ENCODE results near the gene ARHGAP26.

The ARHGAP26 gene

GRCh38 chr5:142888469-142889085, 118.4 kb downstream of the ARHGAP26 start:
- H3K9ac ChIP-seq (ENCODE audit: insufficient read length, low read depth) = no peak overlapping the region
- DNase-seq (ENCODE audit: low read depth, low spot score) = no peak
- H3K9me3 ChIP-seq (ENCODE audit: insufficient read depth, low read length) = no peaks in the 10 kb centered on the region
- H3K4me3 ChIP-seq (ENCODE audit: insufficient read length, low read depth) = no peak overlapping the region
- no peaks in the 10 kb centered on the region for H3K27me3 ChIP-seq (ENCODE audit: insufficient read depth, insufficient read length)
- TF ChIP-seq ZNF274 (IDR thresholded peaks at IDR 0.05; ENCODE audit: low read depth, low read length) = no peak
- TF ChIP-seq SUZ12 (IDR thresholded peaks at IDR 0.05; ENCODE audit: extremely low read depth, insufficient read depth, insufficient read length) = no peak
- TF ChIP-seq YY1 (IDR thresholded peaks at IDR 0.05; ENCODE audit: insufficient read depth, insufficient read length) = no peak
- H3K36me3 ChIP-seq (ENCODE audit: insufficient read depth, insufficient read length, low read length) = no peaks in the 10 kb centered on the region
- no peaks in the 10 kb centered on the region for H3K4me1 ChIP-seq (ENCODE audit: insufficient read depth, insufficient read length)

DNA sequence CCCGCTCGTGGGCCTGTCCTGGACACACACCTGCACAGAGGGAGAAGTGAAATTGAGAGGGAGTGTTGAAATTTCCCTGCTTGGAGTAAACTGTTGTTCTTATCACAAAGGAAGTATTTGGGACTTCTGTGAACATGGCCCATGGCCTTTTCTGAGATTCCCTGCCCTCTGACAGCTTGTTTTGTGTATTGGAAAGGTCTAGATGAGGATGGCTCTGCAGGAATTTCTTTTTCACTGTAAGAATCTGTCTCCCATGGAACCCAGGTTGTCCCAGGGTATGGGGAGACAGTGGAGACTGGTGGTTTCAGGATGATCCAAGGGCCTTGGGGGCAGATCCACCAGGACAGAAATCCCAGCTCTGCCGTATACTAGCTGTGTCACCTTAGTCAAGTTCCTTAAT, 121.8 kb downstream of the ARHGAP26 start:
- peaks cover 6% of the 10 kb centered on the region for H3K36me3 ChIP-seq (ENCODE audit: insufficient read depth, insufficient read length, low read length)
- H3K27me3 ChIP-seq (ENCODE audit: insufficient read depth, insufficient read length) = no peaks in the 10 kb centered on the region
- no peak for DNase-seq (ENCODE audit: low read depth, low spot score)
- TF ChIP-seq ZNF274 (IDR thresholded peaks at IDR 0.05; ENCODE audit: low read depth, low read length) (no peak), YY1 (IDR thresholded peaks at IDR 0.05; ENCODE audit: insufficient read depth, insufficient read length) (no peak), SUZ12 (IDR thresholded peaks at IDR 0.05; ENCODE audit: extremely low read depth, insufficient read depth, insufficient read length) (no peak)
- no peaks in the 10 kb centered on the region for H3K9me3 ChIP-seq (ENCODE audit: insufficient read depth, low read length)
- H3K9ac ChIP-seq (ENCODE audit: insufficient read length, low read depth) = no peak overlapping the region
- H3K4me3 ChIP-seq (ENCODE audit: insufficient read length, low read depth) = no peak overlapping the region
- no peaks in the 10 kb centered on the region for H3K4me1 ChIP-seq (ENCODE audit: insufficient read depth, insufficient read length)

DNA sequence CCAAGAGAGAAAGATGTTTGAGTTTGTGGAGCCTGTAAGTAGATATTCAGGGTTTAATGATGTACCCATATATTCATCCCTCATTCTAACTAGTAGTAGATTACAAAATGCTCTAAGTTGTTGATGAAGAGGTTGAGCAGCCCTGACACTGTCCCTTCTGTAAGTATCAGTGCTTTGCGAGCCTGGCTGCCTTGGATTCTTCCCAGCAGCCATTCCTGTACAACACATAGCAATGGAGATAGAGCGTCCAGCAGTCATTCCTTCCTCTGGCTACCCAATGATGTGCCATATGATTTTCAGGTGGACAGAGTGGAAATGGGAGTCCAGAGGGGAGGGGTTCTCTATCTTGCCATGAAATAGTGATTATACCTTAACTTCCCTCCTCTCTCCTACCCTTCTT, 124.1 kb downstream of the ARHGAP26 start:
- no peaks in the 10 kb centered on the region for H3K4me1 ChIP-seq (ENCODE audit: insufficient read depth, insufficient read length)
- TF ChIP-seq YY1 (IDR thresholded peaks at IDR 0.05; ENCODE audit: insufficient read depth, insufficient read length) (no peak), SUZ12 (IDR thresholded peaks at IDR 0.05; ENCODE audit: extremely low read depth, insufficient read depth, insufficient read length) (no peak), ZNF274 (IDR thresholded peaks at IDR 0.05; ENCODE audit: low read depth, low read length) (no peak)
- H3K36me3 ChIP-seq (ENCODE audit: insufficient read depth, insufficient read length, low read length) = peaks cover 6% of the 10 kb centered on the region
- no peaks in the 10 kb centered on the region for H3K9me3 ChIP-seq (ENCODE audit: insufficient read depth, low read length)
- no peaks in the 10 kb centered on the region for H3K27me3 ChIP-seq (ENCODE audit: insufficient read depth, insufficient read length)
- H3K9ac ChIP-seq (ENCODE audit: insufficient read length, low read depth) = no peak overlapping the region
- DNase-seq (ENCODE audit: low read depth, low spot score) = no peak
- no peak overlapping the region for H3K4me3 ChIP-seq (ENCODE audit: insufficient read length, low read depth)

DNA sequence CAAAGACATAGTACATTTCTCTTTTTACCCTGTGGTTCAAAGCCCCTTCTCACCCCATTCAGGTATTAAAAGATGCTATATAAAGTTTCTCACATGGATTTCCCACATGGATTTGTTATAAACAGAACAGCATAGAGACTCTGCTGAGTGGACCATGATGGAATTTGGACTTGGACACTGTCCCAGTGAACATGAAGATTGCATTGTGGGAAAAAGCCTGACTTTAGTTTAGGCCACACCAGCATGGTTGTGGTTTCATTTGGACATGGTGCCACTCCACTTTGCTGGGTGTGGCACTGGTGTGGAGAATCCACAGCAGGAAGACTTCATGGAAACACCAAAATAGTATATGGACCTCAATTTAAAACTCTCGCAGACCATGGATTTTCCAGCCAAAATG, 124.6 kb downstream of the ARHGAP26 start:
- no peak for TF ChIP-seq ZNF274 (IDR thresholded peaks at IDR 0.05; ENCODE audit: low read depth, low read length)
- TF ChIP-seq YY1 (IDR thresholded peaks at IDR 0.05; ENCODE audit: insufficient read depth, insufficient read length) = no peak
- no peak for TF ChIP-seq SUZ12 (IDR thresholded peaks at IDR 0.05; ENCODE audit: extremely low read depth, insufficient read depth, insufficient read length)
- H3K4me1 ChIP-seq (ENCODE audit: insufficient read depth, insufficient read length) = no peaks in the 10 kb centered on the region
- DNase-seq (ENCODE audit: low read depth, low spot score) = no peak
- no peak overlapping the region for H3K4me3 ChIP-seq (ENCODE audit: insufficient read length, low read depth)
- H3K36me3 ChIP-seq (ENCODE audit: insufficient read depth, insufficient read length, low read length) = peaks cover 6% of the 10 kb centered on the region
- no peak overlapping the region for H3K9ac ChIP-seq (ENCODE audit: insufficient read length, low read depth)
- no peaks in the 10 kb centered on the region for H3K27me3 ChIP-seq (ENCODE audit: insufficient read depth, insufficient read length)
- H3K9me3 ChIP-seq (ENCODE audit: insufficient read depth, low read length) = no peaks in the 10 kb centered on the region

GRCh38 chr5:142896325-142897007, 126.3 kb downstream of the ARHGAP26 start:
- Histone ChIP-seq H3K9me3 (ENCODE audit: insufficient read depth, low read length) (no peaks in the 10 kb centered on the region), H3K27me3 (ENCODE audit: insufficient read depth, insufficient read length) (no peaks in the 10 kb centered on the region), H3K4me3 (ENCODE audit: insufficient read length, low read depth) (no peak overlapping the region), H3K36me3 (ENCODE audit: insufficient read depth, insufficient read length, low read length) (peaks cover 6% of the 10 kb centered on the region), H3K9ac (ENCODE audit: insufficient read length, low read depth) (no peak overlapping the region), H3K4me1 (ENCODE audit: insufficient read depth, insufficient read length) (no peaks in the 10 kb centered on the region)
- TF ChIP-seq ZNF274 (IDR thresholded peaks at IDR 0.05; ENCODE audit: low read depth, low read length) (no peak), YY1 (IDR thresholded peaks at IDR 0.05; ENCODE audit: insufficient read depth, insufficient read length) (no peak), SUZ12 (IDR thresholded peaks at IDR 0.05; ENCODE audit: extremely low read depth, insufficient read depth, insufficient read length) (no peak)
- peak; percentile 40 for DNase-seq (ENCODE audit: low read depth, low spot score)

- DNase-seq (ENCODE audit: low read depth, low spot score) = no peak
- no peaks in the 10 kb centered on the region for H3K4me1 ChIP-seq (ENCODE audit: insufficient read depth, insufficient read length)
These were observed 127.2 kb downstream of the ARHGAP26 start for GRCh38 chr5:142897328-142897727.

DNA sequence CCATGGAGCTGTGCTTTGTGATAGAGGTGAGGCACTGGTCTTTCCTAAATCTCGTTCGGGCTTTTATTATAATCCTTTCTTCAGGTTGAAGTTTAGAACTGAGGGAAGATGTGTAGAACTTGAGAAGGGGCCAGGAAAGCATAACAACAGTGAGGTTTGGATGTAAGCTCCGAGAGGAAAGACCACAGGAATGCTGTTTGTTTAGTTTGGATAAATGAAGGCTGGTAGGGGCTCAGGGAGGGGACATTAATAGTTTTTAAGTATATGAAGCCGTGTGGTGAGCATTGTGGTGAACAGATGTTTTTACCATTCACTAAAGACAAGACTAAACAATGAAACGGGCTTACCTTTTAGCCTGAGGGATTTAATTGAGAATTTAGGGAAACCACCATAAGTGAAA, 130.8 kb downstream of the ARHGAP26 start:
- Histone ChIP-seq H3K9me3 (ENCODE audit: insufficient read depth, low read length) (no peaks in the 10 kb centered on the region), H3K27me3 (ENCODE audit: insufficient read depth, insufficient read length) (no peaks in the 10 kb centered on the region), H3K36me3 (ENCODE audit: insufficient read depth, insufficient read length, low read length) (peaks cover 8% of the 10 kb centered on the region), H3K4me1 (ENCODE audit: insufficient read depth, insufficient read length) (no peaks in the 10 kb centered on the region), H3K9ac (ENCODE audit: insufficient read length, low read depth) (no peak overlapping the region), H3K4me3 (ENCODE audit: insufficient read length, low read depth) (no peak overlapping the region)
- no peak for TF ChIP-seq ZNF274 (IDR thresholded peaks at IDR 0.05; ENCODE audit: low read depth, low read length)
- no peak for TF ChIP-seq SUZ12 (IDR thresholded peaks at IDR 0.05; ENCODE audit: extremely low read depth, insufficient read depth, insufficient read length)
- no peak for TF ChIP-seq YY1 (IDR thresholded peaks at IDR 0.05; ENCODE audit: insufficient read depth, insufficient read length)
- DNase-seq (ENCODE audit: low read depth, low spot score) = no peak

More at GRCh38 chr5:142897328-142897727, 127.2 kb downstream of the ARHGAP26 start:
- Histone ChIP-seq H3K9me3 (ENCODE audit: insufficient read depth, low read length) (no peaks in the 10 kb centered on the region), H3K27me3 (ENCODE audit: insufficient read depth, insufficient read length) (no peaks in the 10 kb centered on the region), H3K4me3 (ENCODE audit: insufficient read length, low read depth) (no peak overlapping the region), H3K9ac (ENCODE audit: insufficient read length, low read depth) (no peak overlapping the region), H3K36me3 (ENCODE audit: insufficient read depth, insufficient read length, low read length) (peaks cover 7% of the 10 kb centered on the region)
- TF ChIP-seq YY1 (IDR thresholded peaks at IDR 0.05; ENCODE audit: insufficient read depth, insufficient read length) (no peak), ZNF274 (IDR thresholded peaks at IDR 0.05; ENCODE audit: low read depth, low read length) (no peak), SUZ12 (IDR thresholded peaks at IDR 0.05; ENCODE audit: extremely low read depth, insufficient read depth, insufficient read length) (no peak)

All from NT2/D1 (cell line).